ENCODE results near the gene ALG1L2.
"Not testable (repeated sequence)": the region's sequence is repeated elsewhere in the genome, so short reads cannot be mapped to it uniquely, and the experiment has no call there.

The ALG1L2 gene
- 0 to 1.7 (median 0.06) reads per million in 17 experiments for total RNA-seq

- DNase-seq = no peak
These were observed at the start of gene ALG1L2 for GRCh38 chr3:130081351-130081881. ALG1L2 (plus strand) TSS chr3:130081831; CDS start chr3:130082017, 186 bp downstream.

- not testable (repeated sequence) for DNase-seq
These were observed 44.4 kb upstream of the ALG1L2 start for GRCh38 chr3:130037126-130037815.

- not testable (repeated sequence) for DNase-seq
These were observed 38.9 kb upstream of the ALG1L2 start for GRCh38 chr3:130042736-130043135.

GRCh38 chr3:130043658-130044057 lies 38.0 kb upstream of the ALG1L2 start:
- not testable (repeated sequence) for DNase-seq

GRCh38 chr3:130044370-130044769 lies 37.3 kb upstream of the ALG1L2 start:
- no peak for DNase-seq

- DNase-seq = no peak
These were observed 32.9 kb upstream of the ALG1L2 start for GRCh38 chr3:130048726-130049125.

- not testable (repeated sequence) for DNase-seq
These were observed 29.3 kb upstream of the ALG1L2 start for GRCh38 chr3:130052366-130052765.

- DNase-seq = not testable (repeated sequence)
These were observed 28.7 kb upstream of the ALG1L2 start for GRCh38 chr3:130052965-130053364.

- DNase-seq = peak in 1 of 4 experiments; percentile 6
These were observed 23.9 kb upstream of the ALG1L2 start for GRCh38 chr3:130057536-130058266.

- not testable (repeated sequence) for DNase-seq
These were observed 23.4 kb upstream of the ALG1L2 start for GRCh38 chr3:130058267-130058657.

GRCh38 chr3:130058716-130059115 lies 22.9 kb upstream of the ALG1L2 start:
- DNase-seq = peak in 1 of 4 experiments; percentile 5

- DNase-seq = not testable (repeated sequence)
These were observed 22.5 kb upstream of the ALG1L2 start for GRCh38 chr3:130059162-130059561.

- DNase-seq = no peak
These were observed 8.0 kb upstream of the ALG1L2 start for GRCh38 chr3:130073582-130073981.

GRCh38 chr3:130077636-130078035 lies 4.0 kb upstream of the ALG1L2 start:
- no peak for DNase-seq

- peak in 2 of 4 experiments; percentile 31 to 75 for DNase-seq
These were observed 1.9 kb downstream of the ALG1L2 start for GRCh38 chr3:130083363-130084090.

- DNase-seq = no peak
These were observed 2.9 kb downstream of the ALG1L2 start for GRCh38 chr3:130084436-130084980.

GRCh38 chr3:130085881-130086280 lies 4.2 kb downstream of the ALG1L2 start:
- DNase-seq = no peak

- DNase-seq = peak in 1 of 4 experiments; percentile 32
These were observed 5.0 kb downstream of the ALG1L2 start for GRCh38 chr3:130086628-130087027.

- DNase-seq = no peak
These were observed 6.4 kb downstream of the ALG1L2 start for GRCh38 chr3:130088061-130088460.

GRCh38 chr3:130090681-130091080 lies 9.1 kb downstream of the ALG1L2 start:
- not testable (repeated sequence) for DNase-seq

- no peak for DNase-seq
These were observed 10.3 kb downstream of the ALG1L2 start for GRCh38 chr3:130091958-130092357.

- DNase-seq = peak; percentile 53 to 69 (median 65)
These were observed 12.2 kb downstream of the ALG1L2 start for GRCh38 chr3:130093741-130094391.

Measured in suppressor macrophage (primary cell).